Measurements from ENCODE around the gene WDPCP. TPM values are rescaled to one million over a fixed set of nuclear protein-coding genes. Genes with fewer than 3 reads are reported as not detected.
"Not testable (repeated sequence)": the region's sequence is repeated elsewhere in the genome, so short reads cannot be mapped to it uniquely, and the experiment has no call there.

The WDPCP gene
- 4.7 TPM for polyA plus RNA-seq (2013, experiment 1 of 2)
- polyA plus RNA-seq (2013, experiment 2 of 2), result 5.1 TPM

GRCh38 chr2:63588385-63589147 is at the start of gene WDPCP, which contains the start of gene MDH1:
Gene WDPCP (minus strand): TSS chr2:63588477. CDS start chr2:63588271, 206 bp downstream.
Gene MDH1 (plus strand): TSS chr2:63588963. CDS start chr2:63589044, 81 bp downstream.
- H3K4me3 ChIP-seq (ENCODE audit: low read length), result peak within 1 kb of the TSS; percentile 92
- peaks cover 24% of the 10 kb centered on the region for H3K36me3 ChIP-seq (ENCODE audit: insufficient read depth, low read length)
- peaks cover 20% of the 10 kb centered on the region for H3K4me1 ChIP-seq (ENCODE audit: insufficient read depth, low read length)
- WGBS, result under 1% methylated on average over 44 of the region's 44 CpGs
- H3K27ac ChIP-seq (ENCODE audit: low read depth, low read length), result peak within 1 kb of the TSS; percentile 90
- H3K27me3 ChIP-seq (ENCODE audit: insufficient read depth, low read length), result no peaks in the 10 kb centered on the region
- H3K9ac ChIP-seq (ENCODE audit: low read depth, low read length), result peak within 1 kb of the TSS; percentile 85
- H3K9me3 ChIP-seq (ENCODE audit: insufficient read depth, low read depth, low read length), result no peaks in the 10 kb centered on the region

DNA sequence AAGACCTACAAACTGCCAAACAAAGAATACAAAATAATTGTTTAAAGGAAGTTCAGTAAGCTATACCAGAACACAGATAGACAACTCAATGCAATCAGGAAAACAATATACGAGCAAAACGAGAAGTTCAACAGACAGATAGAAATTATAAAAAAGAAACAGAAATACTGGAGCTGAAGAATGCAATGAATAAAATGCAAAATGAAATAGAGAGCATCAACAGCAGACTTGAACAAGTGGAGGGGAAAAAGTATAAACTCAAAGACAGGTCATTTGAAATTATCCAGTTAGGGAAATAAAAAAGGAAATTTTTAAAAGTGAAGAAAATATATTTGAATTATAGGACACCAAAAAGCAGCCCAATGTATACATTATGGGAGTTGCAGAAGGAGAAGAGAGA is 44.1 kb upstream of the WDPCP start:
- WGBS, result no CpG with 5 or more reads among the region's 2 CpGs
- Histone ChIP-seq H3K27me3 (ENCODE audit: insufficient read depth, low read length) (no peaks in the 10 kb centered on the region), H3K9me3 (ENCODE audit: insufficient read depth, low read depth, low read length) (peaks cover 15% of the 10 kb centered on the region; the same call in 1 of the 2 replicates), H3K4me1 (ENCODE audit: insufficient read depth, low read length) (no peaks in the 10 kb centered on the region), H3K36me3 (ENCODE audit: insufficient read depth, low read length) (no peaks in the 10 kb centered on the region), H3K27ac (ENCODE audit: low read depth, low read length) (no peak overlapping the region), H3K9ac (ENCODE audit: low read depth, low read length) (no peak overlapping the region), H3K4me3 (ENCODE audit: low read length) (no peak overlapping the region)

- H3K9ac ChIP-seq (ENCODE audit: low read depth, low read length), result no peak overlapping the region
- 100% methylated on average over 1 of the region's 1 CpG for WGBS
- no peak overlapping the region for H3K27ac ChIP-seq (ENCODE audit: low read depth, low read length)
- H3K27me3 ChIP-seq (ENCODE audit: insufficient read depth, low read length), result no peaks in the 10 kb centered on the region
- H3K36me3 ChIP-seq (ENCODE audit: insufficient read depth, low read length), result no peaks in the 10 kb centered on the region
- peaks cover 15% of the 10 kb centered on the region; the same call in 1 of the 2 replicates for H3K9me3 ChIP-seq (ENCODE audit: insufficient read depth, low read depth, low read length)
- H3K4me3 ChIP-seq (ENCODE audit: low read length), result no peak overlapping the region
- H3K4me1 ChIP-seq (ENCODE audit: insufficient read depth, low read length), result no peaks in the 10 kb centered on the region
Measured at GRCh38 chr2:63631501-63631900, 43.2 kb upstream of the WDPCP start.

GRCh38 chr2:63628403-63628942 is 40.2 kb upstream of the WDPCP start:
- Histone ChIP-seq H3K9ac (ENCODE audit: low read depth, low read length) (no peak overlapping the region), H3K9me3 (ENCODE audit: insufficient read depth, low read depth, low read length) (peaks cover 4% of the 10 kb centered on the region; the same call in 1 of the 2 replicates), H3K4me1 (ENCODE audit: insufficient read depth, low read length) (no peaks in the 10 kb centered on the region), H3K27ac (ENCODE audit: low read depth, low read length) (no peak overlapping the region), H3K36me3 (ENCODE audit: insufficient read depth, low read length) (no peaks in the 10 kb centered on the region), H3K27me3 (ENCODE audit: insufficient read depth, low read length) (no peaks in the 10 kb centered on the region), H3K4me3 (ENCODE audit: low read length) (no peak overlapping the region)
- WGBS, result 100% methylated on average over 1 of the region's 1 CpG

- Histone ChIP-seq H3K4me3 (ENCODE audit: low read length) (no peak overlapping the region), H3K9me3 (ENCODE audit: insufficient read depth, low read depth, low read length) (peaks cover 4% of the 10 kb centered on the region; the same call in 1 of the 2 replicates), H3K4me1 (ENCODE audit: insufficient read depth, low read length) (no peaks in the 10 kb centered on the region), H3K9ac (ENCODE audit: low read depth, low read length) (no peak overlapping the region), H3K27ac (ENCODE audit: low read depth, low read length) (no peak overlapping the region), H3K27me3 (ENCODE audit: insufficient read depth, low read length) (no peaks in the 10 kb centered on the region), H3K36me3 (ENCODE audit: insufficient read depth, low read length) (no peaks in the 10 kb centered on the region)
- 95% methylated on average over 12 of the region's 15 CpGs for WGBS
Measured at GRCh38 chr2:63627866-63628265, 39.6 kb upstream of the WDPCP start.

GRCh38 chr2:63623763-63624162 is 35.5 kb upstream of the WDPCP start:
- H3K9ac ChIP-seq (ENCODE audit: low read depth, low read length); H3K4me3 ChIP-seq (ENCODE audit: low read length); H3K4me1 ChIP-seq (ENCODE audit: insufficient read depth, low read length); H3K27me3 ChIP-seq (ENCODE audit: insufficient read depth, low read length); H3K27ac ChIP-seq (ENCODE audit: low read depth, low read length): not testable (repeated sequence)
- Histone ChIP-seq H3K9me3 (ENCODE audit: insufficient read depth, low read depth, low read length) (peaks cover 17% of the 10 kb centered on the region), H3K36me3 (ENCODE audit: insufficient read depth, low read length) (0 out of 2 replicates have a peak, but pooled peaks cover 10% of the 10 kb centered on the region)
- WGBS, result 95% methylated on average over 2 of the region's 2 CpGs

DNA sequence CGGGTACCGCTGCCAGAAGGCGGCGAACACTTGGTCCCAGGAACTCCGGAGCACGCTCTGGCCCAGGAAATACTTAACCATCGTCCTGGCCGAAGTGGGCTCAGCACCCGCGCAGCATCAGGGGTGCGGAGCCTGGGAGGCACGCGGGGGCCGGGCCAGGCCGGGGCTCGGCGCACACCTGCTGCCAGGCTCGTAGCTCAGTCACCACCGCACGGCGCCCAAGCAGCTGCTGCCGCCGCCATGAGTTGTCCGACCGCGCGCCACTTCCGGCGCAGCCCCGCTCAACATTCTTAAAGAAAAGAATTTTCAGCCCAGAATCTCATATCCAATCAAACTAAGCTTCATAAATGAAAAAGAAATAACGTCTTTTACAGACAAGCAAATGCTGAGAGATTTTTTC is 34.5 kb upstream of the WDPCP start:
- H3K9me3 ChIP-seq (ENCODE audit: insufficient read depth, low read depth, low read length), result peaks cover 17% of the 10 kb centered on the region
- 97% methylated on average over 31 of the region's 31 CpGs for WGBS
- no peaks in the 10 kb centered on the region for H3K27me3 ChIP-seq (ENCODE audit: insufficient read depth, low read length)
- no peak overlapping the region for H3K9ac ChIP-seq (ENCODE audit: low read depth, low read length)
- H3K4me1 ChIP-seq (ENCODE audit: insufficient read depth, low read length), result peaks cover 18% of the 10 kb centered on the region
- no peak overlapping the region for H3K27ac ChIP-seq (ENCODE audit: low read depth, low read length)
- H3K36me3 ChIP-seq (ENCODE audit: insufficient read depth, low read length), result 0 out of 2 replicates have a peak, but pooled peaks cover 10% of the 10 kb centered on the region
- H3K4me3 ChIP-seq (ENCODE audit: low read length), result no peak overlapping the region

DNA sequence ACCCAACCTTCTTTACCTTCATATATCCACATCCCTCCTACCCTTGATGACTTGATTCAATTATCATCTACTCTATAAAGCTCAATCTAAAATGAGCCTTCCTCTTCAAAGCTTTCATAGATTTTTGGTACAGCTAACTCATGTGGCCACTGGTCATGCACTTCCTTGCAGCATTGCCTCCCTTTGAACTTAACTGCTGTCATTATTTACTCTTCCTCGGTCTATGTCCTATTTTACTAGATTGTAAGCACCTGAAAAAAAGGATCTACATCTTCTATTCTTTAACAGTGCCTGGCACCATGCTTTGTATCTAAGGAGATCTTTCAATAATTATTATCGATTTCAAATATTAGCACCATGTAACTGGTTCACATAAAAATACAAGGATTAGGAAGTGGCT is 31.1 kb upstream of the WDPCP start:
- Histone ChIP-seq H3K27ac (ENCODE audit: low read depth, low read length) (no peak overlapping the region; the same call in 1 of the 2 replicates), H3K4me3 (ENCODE audit: low read length) (no peak overlapping the region), H3K4me1 (ENCODE audit: insufficient read depth, low read length) (peaks cover 52% of the 10 kb centered on the region), H3K36me3 (ENCODE audit: insufficient read depth, low read length) (0 out of 2 replicates have a peak, but pooled peaks cover 10% of the 10 kb centered on the region), H3K9ac (ENCODE audit: low read depth, low read length) (no peak overlapping the region), H3K27me3 (ENCODE audit: insufficient read depth, low read length) (no peaks in the 10 kb centered on the region), H3K9me3 (ENCODE audit: insufficient read depth, low read depth, low read length) (peaks cover 17% of the 10 kb centered on the region)
- WGBS, result 86% methylated on average over 1 of the region's 2 CpGs

- peak overlapping the region; percentile 99 for H3K27ac ChIP-seq (ENCODE audit: low read depth, low read length)
- 56% methylated on average over 1 of the region's 1 CpG for WGBS
- peaks cover 72% of the 10 kb centered on the region for H3K4me1 ChIP-seq (ENCODE audit: insufficient read depth, low read length)
- peak overlapping the region; percentile 39; the same call in 1 of the 2 replicates for H3K4me3 ChIP-seq (ENCODE audit: low read length)
- peaks cover 17% of the 10 kb centered on the region for H3K9me3 ChIP-seq (ENCODE audit: insufficient read depth, low read depth, low read length)
- 0 out of 2 replicates have a peak, but pooled peaks cover 10% of the 10 kb centered on the region for H3K36me3 ChIP-seq (ENCODE audit: insufficient read depth, low read length)
- H3K9ac ChIP-seq (ENCODE audit: low read depth, low read length), result peak overlapping the region; percentile 15; the same call in 1 of the 2 replicates
- no peaks in the 10 kb centered on the region for H3K27me3 ChIP-seq (ENCODE audit: insufficient read depth, low read length)
Measured at GRCh38 chr2:63617366-63617765, 29.1 kb upstream of the WDPCP start.

DNA sequence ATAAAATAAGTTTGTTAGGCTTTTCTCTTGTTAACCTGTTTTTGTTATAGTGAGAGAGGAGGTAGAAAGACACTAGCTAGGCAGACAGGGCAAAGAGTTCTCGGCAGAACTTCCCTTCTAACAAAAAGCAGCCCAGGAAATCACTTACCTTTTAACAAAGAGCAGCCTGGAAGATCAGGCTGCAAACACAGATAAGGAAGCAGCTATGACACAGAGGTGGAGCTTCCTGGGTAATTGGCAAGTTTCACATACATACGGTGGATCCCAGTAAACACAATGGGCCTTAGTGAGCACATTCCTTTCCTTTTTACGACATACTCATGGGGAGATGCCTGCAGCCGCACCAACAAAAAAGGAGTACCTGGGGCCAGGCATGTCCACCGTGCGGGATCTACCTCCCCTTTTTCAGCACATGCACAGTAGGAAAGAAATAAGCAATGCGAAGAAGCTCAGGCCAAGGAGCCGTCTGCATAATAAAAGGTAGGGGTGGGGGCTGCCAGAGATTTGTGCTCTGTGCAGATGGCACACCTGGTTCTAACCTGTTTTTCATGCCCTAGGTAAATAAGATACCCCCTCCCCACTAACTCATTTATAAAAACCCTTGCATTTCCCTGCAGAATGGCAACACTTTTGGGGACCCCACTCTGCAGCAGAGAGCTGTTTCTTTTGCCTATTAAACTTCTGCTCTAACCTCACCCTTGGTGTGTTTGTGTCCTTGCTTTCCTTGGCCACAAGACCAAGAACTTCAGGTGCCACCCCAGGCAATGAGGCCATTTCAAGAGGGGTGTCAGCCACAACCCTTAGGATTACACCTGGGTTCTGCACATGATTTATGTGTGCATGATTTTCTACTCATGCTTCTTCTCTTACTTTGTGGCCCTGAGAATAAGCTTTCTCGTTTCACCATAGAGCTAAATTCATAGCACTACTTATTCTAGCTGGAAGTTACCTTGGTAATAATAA is 27.0 kb upstream of the WDPCP start:
- Histone ChIP-seq H3K4me1 (ENCODE audit: insufficient read depth, low read length) (peaks cover 74% of the 10 kb centered on the region), H3K36me3 (ENCODE audit: insufficient read depth, low read length) (0 out of 2 replicates have a peak, but pooled peaks cover 10% of the 10 kb centered on the region), H3K27ac (ENCODE audit: low read depth, low read length) (peak overlapping the region; percentile 99), H3K9me3 (ENCODE audit: insufficient read depth, low read depth, low read length) (peaks cover 9% of the 10 kb centered on the region), H3K9ac (ENCODE audit: low read depth, low read length) (peak overlapping the region; percentile 84), H3K4me3 (ENCODE audit: low read length) (peak overlapping the region; percentile 39), H3K27me3 (ENCODE audit: insufficient read depth, low read length) (no peaks in the 10 kb centered on the region)
- WGBS, result 25% methylated on average over 9 of the region's 9 CpGs

Data from HUES64 (cell line).